ENCODE data around the gene HLA-DPA1. TPM values are rescaled to one million over a fixed set of nuclear protein-coding genes. Genes with fewer than 3 reads are reported as not detected.

The HLA-DPA1 gene
- total RNA-seq, 1 experiment from 2014 or later, result not detected

GRCh38 chr6:33050014-33050810 is 23.2 kb downstream of the HLA-DPA1 start:
- Histone ChIP-seq H3K9me2 (ENCODE audit: insufficient read depth) (no peaks in the 10 kb centered on the region), H2AFZ (no peak overlapping the region), H3K4me2 (no peak overlapping the region), H3K4me3 (no peak overlapping the region), H3F3A (ENCODE audit: insufficient read depth, low read depth) (no peaks in the 10 kb centered on the region), H4K20me1 (ENCODE audit: insufficient read depth) (no peaks in the 10 kb centered on the region), H3K27me3 (ENCODE audit: insufficient read depth, low read depth) (peaks cover 73% of the 10 kb centered on the region), H3K79me2 (ENCODE audit: low read depth) (no peaks in the 10 kb centered on the region), H3K9me3 (ENCODE audit: insufficient read depth, low read depth) (no peaks in the 10 kb centered on the region), H3K4me1 (replicated peaks; ENCODE audit: insufficient read depth) (no peaks in the 10 kb centered on the region), H3K27ac (no peak overlapping the region), H3K36me3 (ENCODE audit: low read depth) (no peaks in the 10 kb centered on the region)
- intact Hi-C loops (cut with micrococcal nuclease; ENCODE audit: unreplicated experiment), result no loop called here
- ChIA-PET CTCF (no interaction called here), POLR2A (ENCODE audit: unreplicated experiment) (no interaction called here)
- no peak for TF ChIP-seq CTCF (conservative IDR thresholded peaks at IDR 0.05)
- no peak for TF ChIP-seq EZH2 (IDR thresholded peaks at IDR 0.05; ENCODE audit: low read depth)
- BruUV-seq (replicated peaks), result no TSS peak
- DNase-seq, result no peak

GRCh38 chr6:33049323-33050013 is 24.0 kb downstream of the HLA-DPA1 start:
- ChIA-PET POLR2A (ENCODE audit: unreplicated experiment) (no interaction called here), CTCF (interaction anchor here (0.6 kb wide), 1 partner anchor 59 kb away, joined by 4 read pairs; no protein-coding TSS in a partner anchor)
- Histone ChIP-seq H2AFZ (no peak overlapping the region), H3K4me2 (no peak overlapping the region), H3K4me3 (no peak overlapping the region), H3K9me3 (ENCODE audit: insufficient read depth, low read depth) (no peaks in the 10 kb centered on the region), H3K4me1 (replicated peaks; ENCODE audit: insufficient read depth) (no peaks in the 10 kb centered on the region), H3K36me3 (ENCODE audit: low read depth) (no peaks in the 10 kb centered on the region), H3K9me2 (ENCODE audit: insufficient read depth) (no peaks in the 10 kb centered on the region), H3F3A (ENCODE audit: insufficient read depth, low read depth) (no peaks in the 10 kb centered on the region), H4K20me1 (ENCODE audit: insufficient read depth) (no peaks in the 10 kb centered on the region), H3K79me2 (ENCODE audit: low read depth) (no peaks in the 10 kb centered on the region), H3K27ac (no peak overlapping the region), H3K27me3 (ENCODE audit: insufficient read depth, low read depth) (peaks cover 74% of the 10 kb centered on the region)
- DNase-seq, result no peak
- BruUV-seq (replicated peaks), result no TSS peak
- intact Hi-C loops (cut with micrococcal nuclease; ENCODE audit: unreplicated experiment), result no loop called here
- TF ChIP-seq CTCF (conservative IDR thresholded peaks at IDR 0.05) (peak; percentile 29; the same call in 1 of the 2 replicates), EZH2 (IDR thresholded peaks at IDR 0.05; ENCODE audit: low read depth) (no peak)

GRCh38 chr6:33040157-33040556 is 33.3 kb downstream of the HLA-DPA1 start:
- Histone ChIP-seq H3K27me3 (ENCODE audit: insufficient read depth, low read depth) (peaks cover 34% of the 10 kb centered on the region), H3K79me2 (ENCODE audit: low read depth) (no peaks in the 10 kb centered on the region), H3K4me3 (no peak overlapping the region), H3F3A (ENCODE audit: insufficient read depth, low read depth) (no peaks in the 10 kb centered on the region), H3K9me2 (ENCODE audit: insufficient read depth) (no peaks in the 10 kb centered on the region), H3K9me3 (ENCODE audit: insufficient read depth, low read depth) (no peaks in the 10 kb centered on the region), H3K4me1 (replicated peaks; ENCODE audit: insufficient read depth) (no peaks in the 10 kb centered on the region), H2AFZ (no peak overlapping the region), H3K4me2 (no peak overlapping the region), H3K27ac (no peak overlapping the region), H4K20me1 (ENCODE audit: insufficient read depth) (no peaks in the 10 kb centered on the region), H3K36me3 (ENCODE audit: low read depth) (no peaks in the 10 kb centered on the region)
- TF ChIP-seq EZH2 (IDR thresholded peaks at IDR 0.05; ENCODE audit: low read depth), result no peak
- TF ChIP-seq CTCF (conservative IDR thresholded peaks at IDR 0.05), result no peak
- intact Hi-C loops (cut with micrococcal nuclease; ENCODE audit: unreplicated experiment), result no loop called here
- ChIA-PET CTCF (no interaction called here), POLR2A (ENCODE audit: unreplicated experiment) (no interaction called here)
- BruUV-seq (replicated peaks), result no TSS peak
- no peak for DNase-seq

All from PC-9 (cell line).